ENCODE results near the gene PPA1. TPM values are rescaled to one million over a fixed set of nuclear protein-coding genes. Genes with fewer than 3 reads are reported as not detected.
"Not testable (repeated sequence)": the region's sequence is repeated elsewhere in the genome, so short reads cannot be mapped to it uniquely, and the experiment has no call there.

The PPA1 gene
- total RNA-seq, 1 experiment from 2014 or later, result 234 TPM

DNA sequence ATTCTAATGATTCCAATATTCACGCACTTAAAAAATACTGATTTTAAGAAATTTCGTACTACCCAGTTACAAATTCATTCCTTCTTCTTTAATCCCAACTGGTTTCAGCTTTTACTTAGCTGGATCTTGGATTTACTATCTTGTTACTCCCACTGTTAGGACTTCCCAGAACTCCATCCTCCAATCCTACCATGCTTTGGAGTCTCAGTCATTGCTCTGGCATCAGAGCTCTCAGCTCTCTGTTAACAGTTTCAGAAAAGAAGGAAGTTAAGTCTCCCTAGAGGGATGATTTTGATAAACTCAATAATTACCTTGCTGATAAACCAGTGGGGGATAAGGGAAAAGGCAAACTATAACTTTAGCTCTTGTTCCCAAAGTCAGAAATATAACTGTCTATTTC is 9.5 kb downstream of the PPA1 start (continued):
- TF ChIP-seq, protein P1, sequence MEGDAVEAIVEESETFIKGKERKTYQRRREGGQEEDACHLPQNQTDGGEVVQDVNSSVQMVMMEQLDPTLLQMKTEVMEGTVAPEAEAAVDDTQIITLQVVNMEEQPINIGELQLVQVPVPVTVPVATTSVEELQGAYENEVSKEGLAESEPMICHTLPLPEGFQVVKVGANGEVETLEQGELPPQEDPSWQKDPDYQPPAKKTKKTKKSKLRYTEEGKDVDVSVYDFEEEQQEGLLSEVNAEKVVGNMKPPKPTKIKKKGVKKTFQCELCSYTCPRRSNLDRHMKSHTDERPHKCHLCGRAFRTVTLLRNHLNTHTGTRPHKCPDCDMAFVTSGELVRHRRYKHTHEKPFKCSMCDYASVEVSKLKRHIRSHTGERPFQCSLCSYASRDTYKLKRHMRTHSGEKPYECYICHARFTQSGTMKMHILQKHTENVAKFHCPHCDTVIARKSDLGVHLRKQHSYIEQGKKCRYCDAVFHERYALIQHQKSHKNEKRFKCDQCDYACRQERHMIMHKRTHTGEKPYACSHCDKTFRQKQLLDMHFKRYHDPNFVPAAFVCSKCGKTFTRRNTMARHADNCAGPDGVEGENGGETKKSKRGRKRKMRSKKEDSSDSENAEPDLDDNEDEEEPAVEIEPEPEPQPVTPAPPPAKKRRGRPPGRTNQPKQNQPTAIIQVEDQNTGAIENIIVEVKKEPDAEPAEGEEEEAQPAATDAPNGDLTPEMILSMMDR (IDR thresholded peaks at IDR 0.05 in 2 of 3, conservative IDR thresholded peaks at IDR 0.05 in 1 of 3; ENCODE audit: borderline replicate concordance in 1 of 3, insufficient read depth in 1 of 3, low read depth in 2 of 3, low read length in 2 of 3), result no peak
- no peak for TF ChIP-seq TCF7L2 (IDR thresholded peaks at IDR 0.05; ENCODE audit: borderline replicate concordance, extremely low read depth, insufficient read depth, insufficient read length)
- no peak for TF ChIP-seq SP1 (IDR thresholded peaks at IDR 0.05; ENCODE audit: low read depth)
- TF ChIP-seq CBX3 (IDR thresholded peaks at IDR 0.05; ENCODE audit: low read depth), result no peak

DNA sequence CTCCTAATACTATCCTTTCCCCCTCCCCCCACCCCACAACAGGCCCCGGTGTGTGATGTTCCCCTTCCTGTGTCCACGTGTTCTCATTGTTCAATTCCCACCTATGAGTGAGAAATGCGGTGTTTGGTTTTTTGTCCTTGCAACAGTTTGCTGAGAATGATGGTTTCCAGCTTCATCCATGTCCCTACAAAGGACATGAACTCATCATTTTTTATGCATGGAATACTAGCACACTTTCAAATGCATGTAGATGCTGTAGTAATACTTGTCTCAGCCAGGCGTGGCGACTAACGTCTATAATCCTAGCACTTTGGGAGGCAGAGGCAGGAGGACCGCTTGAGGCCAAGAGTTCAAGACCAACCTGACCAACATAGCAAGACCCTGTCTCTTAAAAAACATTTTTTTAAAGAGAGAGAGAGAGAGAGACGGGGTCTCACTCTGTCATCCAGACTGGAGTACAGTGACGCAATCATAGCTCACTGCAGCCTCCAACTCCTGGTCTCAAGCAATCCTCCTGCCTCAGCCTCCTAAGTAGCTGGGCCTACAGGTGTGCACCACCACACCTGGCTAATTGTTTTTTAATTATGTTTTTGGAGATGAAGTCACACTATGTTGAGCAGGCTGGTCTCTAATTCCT is 10.3 kb downstream of the PPA1 start:
- H3K9ac ChIP-seq (ENCODE audit: low read length); H4K20me1 ChIP-seq (ENCODE audit: insufficient read depth); DNase-seq (ENCODE audit: low read depth, low spot score); H3K9me2 ChIP-seq (ENCODE audit: insufficient read depth); BruUV-seq (replicated peaks); H3K4me3 ChIP-seq (replicated peaks in 1 of 2; ENCODE audit: low read depth in 1 of 2, low read length in 2 of 2); H2AFZ ChIP-seq (ENCODE audit: low read depth, low read length, poor library complexity, severe bottlenecking); H3K9me3 ChIP-seq (ENCODE audit: control insufficient read depth in 1 of 2, insufficient read depth in 1 of 2, low read depth in 1 of 2, low read length in 2 of 2); H3K27me3 ChIP-seq (ENCODE audit: insufficient read depth, low read length): not testable (repeated sequence)
- ChIA-PET POLR2A (interaction anchor here (0.7 to 3.3 kb wide), 6 partner anchors 10 to 164 kb away, joined by 3 to 19 read pairs (median 6); partner anchors contain the start of gene PPA1), CTCF (interaction anchor here (0.6 to 5.7 kb wide), 12 partner anchors 42 to 241 kb away, joined by 3 to 174 read pairs (median 10); partner anchors contain the start of gene TYSND1), RAD21 (ENCODE audit: low non-redundant PET in 1 of 2, low total read pairs in 2 of 2, uncharacterized antibody in 2 of 2, unreplicated experiment in 2 of 2) (interaction anchor here (0.6 to 2.8 kb wide), 5 partner anchors 33 to 237 kb away, joined by 5 to 30 read pairs (median 7); no protein-coding TSS in a partner anchor)
- TF ChIP-seq, protein P2, sequence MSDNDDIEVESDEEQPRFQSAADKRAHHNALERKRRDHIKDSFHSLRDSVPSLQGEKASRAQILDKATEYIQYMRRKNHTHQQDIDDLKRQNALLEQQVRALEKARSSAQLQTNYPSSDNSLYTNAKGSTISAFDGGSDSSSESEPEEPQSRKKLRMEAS (IDR thresholded peaks at IDR 0.05), result 0 out of 2 replicates have a peak, but pooled peaks have one; percentile 4
- peak; percentile 52; the same call in 1 of the 2 replicates for TF ChIP-seq CBX3 (IDR thresholded peaks at IDR 0.05; ENCODE audit: low read depth)
- Histone ChIP-seq H3K79me2 (ENCODE audit: insufficient read depth, low read length) (peaks cover 83% of the 10 kb centered on the region), H3K36me3 (ENCODE audit: control insufficient read depth in 1 of 2, insufficient read depth in 2 of 2, low read length in 2 of 2) (peaks cover 4 to 15% of the 10 kb centered on the region in 2 experiments; a peak in 3 of 4 replicates), H3K27ac (ENCODE audit: low read depth, low read length) (peak overlapping the region; percentile 67), H3K4me2 (ENCODE audit: low read length) (peak overlapping the region; percentile 70), H3K4me1 (ENCODE audit: control insufficient read depth in 1 of 2, insufficient read depth in 2 of 2, low read length in 2 of 2) (peaks cover 24 to 36% of the 10 kb centered on the region in 2 experiments)
- ATAC-seq, result peak; percentile 78
- intact Hi-C loops (cut with micrococcal nuclease), result loop anchor here (5.0 kb wide), 1 partner anchor 314 kb away; no protein-coding TSS in a partner anchor

All from HCT116 (cell line).